Hematopoietic multipotent progenitor cell treated with erythropoietin and hydrocortisone succinate and interleukin-3 and kit ligand, for 17 days (in vitro differentiated cells): ENCODE results near the gene RP9.
A peak's percentile ranks its signal among the peaks of the same experiment; 100 is the strongest.

ENCODE experiments used
- DNase-seq: peaks from one replicate; pipeline ENCODE4 v3.0.0-alpha.2; 2015; ENCODE audit warnings: low spot score

Gene RP9

DNA sequence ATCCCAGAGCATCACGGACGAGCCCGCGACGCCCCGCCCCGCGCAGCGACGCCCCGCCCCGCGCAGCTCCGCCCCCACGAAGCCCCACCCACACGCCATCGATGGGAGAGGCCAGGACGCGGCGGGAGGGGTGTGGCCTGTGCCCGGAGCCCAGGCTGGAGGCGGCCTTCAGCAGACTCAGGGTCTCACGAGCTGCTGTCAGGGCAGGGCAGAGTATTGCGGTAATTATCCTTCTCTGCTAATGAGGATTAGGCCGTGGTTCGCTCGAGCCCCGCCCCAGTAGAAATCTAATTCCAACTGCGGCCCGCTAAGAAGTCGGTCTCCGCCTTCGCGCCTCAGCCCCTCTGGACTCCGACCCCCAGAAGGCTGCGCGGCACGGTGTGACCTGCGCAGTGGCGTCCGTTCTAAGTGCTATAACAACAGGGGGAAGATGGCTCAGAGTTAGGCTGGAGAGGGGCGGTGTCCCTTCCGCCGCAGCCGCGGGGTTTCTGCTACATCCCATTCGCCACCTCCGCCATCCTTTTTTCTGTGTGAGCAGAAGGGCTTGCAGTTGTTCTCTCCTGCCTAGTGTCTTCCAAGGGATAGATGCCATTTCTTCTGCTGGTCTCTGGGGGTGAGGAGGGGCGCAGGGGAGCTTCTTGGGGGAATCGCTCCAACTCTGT lies 46.3 kb downstream of the RP9 start:
- DNase-seq = peak; percentile 94

DNA sequence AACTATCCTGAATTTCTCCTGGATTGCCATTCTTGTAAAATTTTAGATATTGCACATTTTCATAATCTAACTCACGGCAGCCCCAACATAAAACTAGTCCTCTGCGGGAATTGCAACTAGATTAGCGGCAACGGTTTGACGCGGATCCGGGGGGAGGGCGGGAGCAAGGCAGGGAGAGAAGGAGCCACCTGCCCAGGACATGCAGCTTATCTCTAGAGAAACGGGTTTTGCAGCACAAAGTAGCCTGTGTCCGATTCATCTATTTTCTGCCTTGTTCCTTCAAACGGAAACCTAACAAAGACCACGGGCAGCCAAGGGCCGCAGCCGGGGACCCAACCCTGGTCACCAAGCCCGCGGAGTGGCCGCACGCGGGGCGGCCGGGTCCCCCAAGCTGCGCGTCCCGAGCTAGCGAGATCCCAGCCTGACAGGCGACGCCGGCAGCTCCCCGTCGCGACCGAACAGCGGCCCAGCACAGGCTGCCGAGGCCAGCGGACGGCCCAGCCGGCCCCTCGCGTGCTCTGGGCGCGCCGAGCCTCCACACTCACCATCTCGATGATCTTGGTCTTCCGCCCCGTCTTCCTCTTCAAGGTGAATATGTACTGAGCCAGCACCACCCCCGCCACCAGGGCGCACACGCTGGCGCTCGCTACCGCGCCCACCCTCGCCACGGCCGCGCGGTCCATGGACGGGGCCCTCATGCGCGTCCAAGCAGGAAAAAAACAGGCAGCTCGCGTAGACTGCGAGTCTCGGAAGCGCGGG lies 47.0 kb downstream of the RP9 start, which contains the start of gene NT5C3A:
TSS of gene NT5C3A (minus strand) at position 754 of the 759 bp plus-strand sequence. CDS start at position 683, 71 bp downstream.
- DNase-seq = peak; percentile 47

DNA sequence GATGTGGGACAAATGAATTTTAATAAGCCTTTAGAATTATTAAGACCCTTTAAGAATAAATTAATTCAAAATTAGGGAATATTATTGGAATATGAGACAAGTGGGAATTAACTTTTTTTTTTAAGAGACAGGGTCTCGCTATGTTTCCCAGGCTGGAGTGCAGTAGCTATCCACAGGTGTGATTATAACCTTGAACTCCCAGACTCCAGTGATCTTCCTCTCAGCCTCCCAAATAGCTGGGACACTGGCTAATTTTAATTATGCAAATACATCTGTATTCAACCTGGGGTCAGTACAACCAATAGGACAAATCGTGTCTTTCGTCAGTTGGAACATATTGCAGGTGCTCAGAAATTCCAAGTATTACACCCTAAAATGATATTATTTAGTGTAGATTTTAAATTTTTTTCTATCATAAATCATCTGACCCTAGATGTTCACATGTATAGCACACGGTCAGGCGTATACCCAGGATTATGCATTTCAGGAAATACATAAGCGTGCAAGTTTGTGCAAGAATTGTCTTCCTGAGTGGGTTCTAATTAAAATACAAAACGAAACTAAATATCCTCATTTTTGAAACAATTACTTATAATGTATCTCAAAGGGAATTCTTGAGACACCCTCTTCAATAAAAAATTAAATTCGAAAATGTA lies 47.8 kb downstream of the RP9 start:
- no peak for DNase-seq

GRCh38 chr7:33059635-33060034 lies 49.6 kb downstream of the RP9 start:
- no peak for DNase-seq

GRCh38 chr7:33055158-33055557 lies 54.0 kb downstream of the RP9 start:
- DNase-seq = no peak

DNA sequence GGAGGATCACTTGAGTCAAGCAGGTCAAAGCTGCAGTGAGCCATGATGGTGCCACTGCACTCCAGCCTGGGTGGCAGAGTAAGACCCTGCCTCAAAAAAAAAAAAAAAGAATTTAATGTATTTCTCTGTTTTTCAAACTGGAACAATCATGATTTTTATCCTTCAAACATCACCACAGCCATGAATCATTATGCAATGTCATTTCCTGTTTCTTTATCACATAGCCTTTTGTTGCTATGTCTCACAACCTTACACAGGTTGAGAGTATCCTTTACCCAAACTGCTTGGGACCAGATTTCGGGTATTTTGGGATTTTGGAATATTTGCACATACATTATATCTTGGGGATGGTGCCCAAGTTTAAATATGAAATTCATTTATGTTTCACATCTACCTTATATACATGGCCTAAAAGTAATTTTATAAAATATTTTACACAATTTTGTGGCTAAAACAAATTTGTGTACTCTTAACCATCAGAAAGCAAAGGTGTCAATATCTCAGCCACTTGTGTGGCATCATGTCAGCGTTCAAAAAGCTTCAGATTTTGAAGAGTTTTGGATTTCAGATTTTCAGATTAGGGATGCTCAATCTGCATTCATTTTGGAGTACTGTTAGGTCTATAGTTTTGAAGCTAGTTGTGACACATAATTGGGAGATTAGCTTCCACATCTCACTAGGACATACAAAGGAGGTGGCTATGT lies 54.8 kb downstream of the RP9 start:
- DNase-seq = no peak

DNA sequence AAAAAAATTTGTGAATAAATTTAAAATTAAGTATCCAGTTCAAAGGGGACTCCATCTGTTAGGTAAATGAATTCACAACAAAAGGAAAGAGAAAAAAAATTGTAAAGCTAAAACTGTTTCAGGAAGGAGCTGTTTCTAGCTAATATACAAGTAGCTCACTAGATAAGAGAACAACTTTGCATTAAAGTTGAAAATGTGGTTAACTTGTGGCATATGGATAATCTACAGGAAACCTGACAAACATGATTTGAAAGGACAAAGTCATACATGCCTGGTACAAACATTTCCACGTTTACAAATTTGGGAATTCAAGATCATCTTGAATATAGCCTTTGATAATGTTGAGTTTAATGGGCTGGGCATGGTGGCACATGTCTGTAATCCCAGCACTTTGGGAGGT lies 55.5 kb downstream of the RP9 start:
- DNase-seq = no peak

- DNase-seq = peak; percentile 84
Measured at GRCh38 chr7:33050535-33051318, 58.5 kb downstream of the RP9 start.

- DNase-seq = peak; percentile 6
Measured at GRCh38 chr7:33048704-33049103, 60.5 kb downstream of the RP9 start.

DNA sequence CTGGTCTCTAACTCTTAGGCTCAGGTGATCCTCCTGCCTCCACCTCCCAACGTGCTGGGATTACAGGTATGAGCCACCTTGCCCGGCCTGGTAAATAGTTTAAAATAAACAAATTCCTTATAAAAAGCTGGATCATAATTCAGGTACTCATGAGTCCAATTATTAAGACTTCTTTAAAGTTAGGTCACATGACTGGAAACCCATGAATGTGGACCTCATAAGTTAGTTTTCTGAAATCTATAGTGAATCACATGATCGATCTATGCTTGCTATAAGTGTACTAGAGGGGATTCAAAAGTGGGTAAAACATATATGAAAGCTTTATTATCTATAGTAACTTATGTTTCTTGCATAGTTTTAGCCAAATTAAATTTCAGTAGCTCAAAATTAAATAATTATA lies 60.9 kb downstream of the RP9 start:
- peak; percentile 5 for DNase-seq

DNA sequence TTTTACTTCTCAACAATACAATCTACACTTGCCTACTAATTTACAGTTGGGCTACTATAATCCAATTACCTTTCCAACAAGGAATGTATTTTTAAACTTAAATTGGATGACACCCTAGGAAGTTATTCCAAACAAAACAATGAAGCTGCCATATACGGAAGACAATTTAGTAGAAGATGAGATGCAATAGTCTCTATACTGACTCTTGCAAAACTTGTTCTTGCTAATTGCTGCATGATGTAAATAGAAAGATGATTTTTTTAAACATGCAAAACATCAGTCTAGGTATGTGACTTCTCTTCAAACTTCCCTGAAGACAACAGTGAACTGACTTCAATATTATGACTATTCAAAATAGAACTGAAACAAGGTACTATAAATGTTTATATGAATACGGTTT lies 64.2 kb downstream of the RP9 start:
- DNase-seq = no peak
